Activated CD4-positive, CD25-positive, alpha-beta regulatory T cell treated with anti-CD3 and anti-CD28 coated beads, Interleukin-2, amount 50 U/mL, for 72 hours (primary cell): ENCODE measurements around the gene EML1.
"Not testable (repeated sequence)": the region's sequence is repeated elsewhere in the genome, so short reads cannot be mapped to it uniquely, and the experiment has no call there.

ENCODE experiments used
- DNase-seq: peaks from one replicate; pipeline ENCODE4 v3.0.0; 2021

The EML1 gene

DNA sequence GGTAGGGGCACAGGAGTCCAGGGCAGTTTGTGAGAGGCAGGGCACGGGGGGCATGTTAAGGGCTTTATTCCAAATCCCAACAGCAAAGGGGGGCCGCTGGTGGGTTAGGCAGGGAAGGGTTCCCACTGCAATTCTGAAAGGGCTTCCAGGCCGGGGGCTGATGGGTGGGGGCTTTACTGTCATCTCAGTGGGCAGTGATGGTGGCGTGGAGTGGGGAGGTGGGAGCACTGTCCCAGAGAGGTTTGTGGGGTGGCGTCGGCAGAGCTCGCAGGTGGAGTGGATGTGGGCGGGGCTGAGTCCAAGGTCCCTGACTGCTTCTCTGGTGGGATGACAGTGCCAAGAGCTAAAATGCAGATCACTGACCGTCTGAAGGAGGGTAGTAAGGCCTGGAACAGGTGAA, 150.4 kb downstream of the EML1 start:
- no peak for DNase-seq

DNA sequence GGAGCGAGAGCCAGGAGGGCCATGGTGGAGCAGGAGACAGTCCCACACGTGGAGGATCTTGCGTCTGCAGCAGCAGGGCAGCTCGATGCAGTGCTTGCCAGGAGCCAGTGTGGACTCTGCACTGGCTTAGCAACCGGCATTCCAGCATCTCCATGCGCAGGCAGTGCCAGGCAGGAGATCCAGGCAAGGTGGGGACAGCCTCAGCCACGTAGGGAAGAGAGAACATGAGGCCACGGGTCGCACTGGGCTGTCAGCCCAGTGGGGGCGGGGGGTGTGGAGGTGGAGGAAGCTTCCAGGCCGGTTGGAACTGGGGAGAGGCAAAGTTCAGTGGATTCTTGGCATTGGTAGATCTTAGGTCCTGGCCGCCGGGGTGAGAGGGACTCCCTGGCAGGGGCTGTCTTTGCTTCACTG, 151.0 kb downstream of the EML1 start:
- DNase-seq, result no peak

DNA sequence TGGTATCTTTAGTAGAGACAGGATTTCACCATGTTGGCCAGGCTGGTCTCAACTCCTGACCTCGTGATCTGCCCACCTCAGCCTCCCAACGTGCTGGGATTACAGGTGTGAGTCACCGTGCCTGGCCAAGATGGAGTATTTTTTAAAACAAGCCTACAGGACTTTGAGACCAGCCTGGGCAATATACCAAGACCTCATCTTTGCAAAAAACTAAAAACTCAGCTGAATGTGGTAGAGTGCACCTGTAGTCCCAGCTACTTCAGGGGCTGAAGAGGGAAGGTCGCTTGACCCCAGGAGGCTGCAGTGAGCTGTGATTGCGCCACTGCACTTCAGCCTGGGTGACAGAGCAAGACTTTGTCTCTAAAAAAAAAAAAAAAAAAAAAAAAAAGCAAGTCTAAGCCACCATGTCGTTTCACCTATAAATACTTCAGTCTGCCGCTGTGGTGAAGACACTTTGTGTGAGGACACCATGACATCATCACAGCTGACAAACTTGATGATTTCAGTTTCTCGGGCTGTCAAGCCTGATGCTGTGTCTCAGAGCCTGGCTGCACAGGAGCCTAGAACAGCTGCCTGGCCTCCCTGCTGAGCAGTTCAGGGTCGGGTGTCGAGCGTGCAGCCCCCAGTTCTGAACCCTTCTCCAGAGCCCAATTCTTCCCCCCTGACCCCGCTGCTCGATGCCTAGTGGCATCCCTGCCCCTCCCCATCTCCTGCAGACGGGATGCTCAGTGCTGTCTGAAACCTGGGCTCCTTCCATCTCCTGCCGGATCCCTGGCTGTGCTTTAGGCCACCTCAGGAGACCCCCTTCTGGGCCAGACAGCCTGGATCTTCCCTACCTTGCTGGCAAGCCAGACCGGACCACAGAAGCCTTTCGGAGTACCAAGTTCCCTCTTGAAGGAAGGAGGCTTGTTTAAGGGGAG, 152.8 kb downstream of the EML1 start:
- DNase-seq, result no peak

DNA sequence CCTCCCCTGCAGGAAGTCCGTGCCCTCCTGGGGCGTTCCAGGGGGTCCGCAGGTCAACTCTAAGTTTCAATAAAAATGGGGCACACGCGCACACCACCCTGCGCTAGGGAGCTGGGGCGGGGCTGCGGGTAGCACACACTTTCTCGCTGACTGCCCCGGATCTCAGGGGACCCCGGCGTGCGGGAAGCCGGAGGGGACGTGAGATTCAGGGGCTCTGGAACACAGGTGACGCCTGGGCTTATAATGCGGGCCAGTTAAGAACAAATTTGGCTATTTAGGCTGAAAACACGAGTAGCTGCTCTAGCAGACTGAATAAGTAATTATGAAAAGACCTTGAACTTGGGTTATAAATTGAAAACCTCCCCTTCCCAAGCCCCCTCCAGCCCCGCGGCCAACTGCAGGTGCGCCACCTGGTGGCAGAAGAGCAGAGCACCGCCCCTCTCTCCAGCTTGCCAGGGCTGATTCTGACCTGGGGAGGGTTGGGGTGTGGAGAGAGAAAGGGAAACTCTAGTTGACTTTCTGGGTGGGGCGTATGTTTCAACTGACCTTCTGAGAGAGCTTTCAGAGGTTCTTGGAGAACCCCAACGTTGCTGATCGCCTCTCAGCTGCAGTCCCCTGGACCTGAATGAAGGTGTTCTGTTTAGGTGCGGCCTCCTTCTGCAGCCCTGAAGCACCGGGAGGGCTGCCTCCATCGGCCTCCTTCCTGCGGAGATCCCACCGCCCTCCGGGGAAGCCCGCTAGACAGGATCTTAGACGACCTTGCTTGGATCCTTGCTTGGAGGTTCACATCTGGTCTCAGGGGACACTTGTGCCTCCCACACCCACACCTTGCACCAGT, 153.7 kb downstream of the EML1 start:
- peak; percentile 63 for DNase-seq

DNA sequence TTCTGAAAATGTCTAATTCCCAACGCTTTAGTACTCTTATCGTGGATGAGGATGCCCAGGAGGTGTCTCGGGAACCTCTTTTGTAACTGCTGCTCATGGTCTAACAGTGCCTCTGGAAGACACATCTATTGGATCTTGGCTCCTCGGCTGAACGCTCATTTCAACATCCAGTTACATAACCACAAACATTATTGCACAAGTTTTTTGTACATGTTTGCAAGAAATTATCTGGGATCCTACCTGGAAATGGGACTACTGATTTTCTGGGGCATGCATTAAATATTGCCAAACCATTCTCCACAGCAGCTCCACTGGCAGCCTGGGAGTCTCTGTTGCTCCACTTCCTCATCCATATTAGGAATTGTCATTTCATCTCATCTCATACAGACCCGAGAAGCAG, 154.5 kb downstream of the EML1 start:
- DNase-seq, result no peak

DNA sequence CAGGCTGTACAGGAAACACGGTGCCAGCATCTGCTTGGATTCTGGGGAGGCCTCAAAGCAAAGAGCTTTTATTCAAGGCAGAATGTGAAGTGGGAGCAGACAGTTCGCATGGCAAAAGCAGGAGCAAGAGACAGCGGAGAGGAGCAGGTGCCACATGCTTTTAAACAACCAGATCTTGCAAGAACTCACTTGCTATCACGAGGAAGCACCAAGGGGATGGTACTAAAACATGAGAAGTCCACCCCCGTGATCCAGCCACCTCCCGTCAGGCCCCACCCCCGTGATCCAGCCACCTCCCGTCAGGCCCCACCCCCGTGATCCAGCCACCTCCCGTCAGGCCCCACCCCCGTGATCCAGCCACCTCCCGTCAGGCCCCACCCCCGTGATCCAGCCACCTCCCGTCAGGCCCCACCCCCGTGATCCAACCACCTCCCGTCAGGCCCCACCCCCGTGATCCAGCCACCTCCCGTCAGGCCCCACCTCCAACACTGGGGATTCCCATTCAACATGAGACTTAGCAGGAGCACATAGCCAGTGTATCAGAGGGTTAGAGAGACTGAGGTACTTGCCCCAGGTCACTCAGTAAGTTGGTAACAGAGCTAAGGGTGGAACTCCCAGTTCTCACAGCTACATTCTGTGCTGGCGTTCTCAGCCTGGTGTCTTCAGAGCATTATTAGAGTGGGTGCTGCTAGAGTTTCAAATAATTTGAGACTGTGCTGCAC, 156.0 kb downstream of the EML1 start:
- DNase-seq, result not testable (repeated sequence)

DNA sequence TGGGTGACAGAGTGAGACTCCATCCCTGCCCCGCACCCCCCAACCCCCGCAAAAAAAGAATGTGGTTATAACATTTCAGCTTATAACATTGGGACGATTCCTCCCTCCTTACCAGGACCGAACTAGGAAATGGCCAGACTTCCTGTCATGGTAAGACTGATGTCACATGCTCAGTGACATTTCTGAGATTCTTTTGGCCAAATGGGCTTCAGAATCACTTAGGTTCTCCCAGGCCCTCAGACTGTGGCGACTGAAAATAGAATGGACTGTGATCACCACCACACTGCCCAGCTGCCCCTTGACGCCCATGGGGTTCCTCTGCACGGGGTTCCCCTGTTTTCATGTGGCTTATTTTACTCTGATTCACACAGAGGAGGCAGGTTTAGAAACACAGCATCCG, 157.0 kb downstream of the EML1 start:
- DNase-seq, result no peak

DNA sequence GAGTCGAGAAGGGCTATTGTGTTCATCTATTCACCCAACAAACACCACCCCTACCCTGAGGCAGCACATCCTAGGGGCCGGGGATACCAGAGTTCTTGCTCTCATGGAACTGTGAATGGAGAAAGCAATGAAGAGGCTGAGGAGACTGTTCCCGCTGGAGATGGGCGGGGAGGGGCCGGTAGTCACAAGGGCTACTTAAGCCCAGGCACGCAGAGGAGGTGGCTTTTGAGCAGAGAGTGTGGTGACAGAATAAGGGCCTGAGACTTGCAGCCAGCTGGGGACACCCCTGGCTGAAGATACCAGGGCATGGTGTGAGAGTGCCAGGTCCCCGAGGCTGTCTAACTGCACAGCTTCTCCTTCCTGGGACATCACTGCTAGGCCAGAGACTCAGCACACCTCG, 157.9 kb downstream of the EML1 start:
- DNase-seq, result no peak

DNA sequence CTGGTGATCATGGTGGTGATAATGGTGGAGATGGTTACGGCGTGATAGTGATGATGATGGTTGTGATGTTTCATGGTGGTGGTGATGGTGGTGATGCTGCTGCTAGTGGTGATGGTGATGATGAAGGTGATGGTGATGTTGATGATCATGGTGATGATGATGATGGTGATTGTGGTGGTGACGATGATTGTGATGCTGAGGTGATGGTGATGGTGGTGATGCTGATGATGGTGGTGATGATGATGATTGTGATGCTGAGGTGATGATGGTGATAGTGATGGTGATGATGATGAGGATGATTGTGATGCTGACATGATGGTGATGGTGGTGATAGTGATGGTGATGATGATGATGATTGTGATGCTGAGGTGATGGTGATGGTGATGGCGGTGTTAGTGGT, 158.8 kb downstream of the EML1 start:
- DNase-seq, result no peak

DNA sequence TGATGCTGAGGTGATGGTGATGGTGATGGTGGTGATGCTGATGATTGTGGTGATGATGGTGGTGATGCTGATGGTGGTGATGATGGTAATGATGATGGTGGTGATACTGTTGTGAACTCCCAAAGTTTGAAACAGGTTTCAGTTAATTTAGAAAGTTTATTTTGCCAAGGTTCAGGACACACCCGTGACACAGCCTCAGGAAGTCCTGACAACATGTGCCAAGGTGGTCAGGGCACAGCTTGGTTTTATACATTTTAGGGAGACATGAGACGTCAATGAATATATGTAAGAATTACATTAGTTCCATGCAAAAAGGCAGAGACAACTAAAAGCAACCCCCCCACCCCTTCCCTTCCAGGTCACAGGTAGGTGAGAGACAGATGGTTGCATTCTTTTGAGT, 159.2 kb downstream of the EML1 start:
- no peak for DNase-seq

DNA sequence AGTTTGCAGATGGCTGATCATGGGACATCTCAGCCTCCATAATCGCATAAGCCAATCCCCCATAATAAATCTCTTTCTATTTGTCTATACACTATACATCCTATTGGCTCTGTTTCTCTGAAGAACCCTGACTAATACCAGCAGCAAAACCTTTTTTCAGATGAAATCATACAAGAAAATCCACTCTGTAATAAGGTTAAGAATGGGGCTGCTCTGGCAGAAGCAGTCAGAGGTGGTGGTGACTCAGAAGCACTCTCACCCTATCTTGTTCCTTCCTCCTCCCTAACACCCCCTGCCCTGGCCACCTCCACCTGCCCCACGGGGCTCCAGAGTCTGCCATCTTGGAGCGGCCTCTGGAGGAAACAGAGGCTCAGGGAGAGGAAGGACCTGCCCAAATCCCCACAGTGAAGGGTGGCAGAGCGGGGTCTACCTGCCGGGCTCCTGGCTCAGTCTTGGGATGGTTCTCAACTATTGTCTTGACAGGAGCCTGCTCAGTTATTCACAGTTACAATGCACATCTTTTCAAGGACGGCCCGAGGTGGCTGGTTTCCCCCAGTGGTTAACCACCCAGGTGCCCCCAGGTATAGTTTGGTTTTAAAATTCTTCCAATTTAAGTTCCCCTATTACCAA, 162.7 kb downstream of the EML1 start:
- DNase-seq, result no peak

DNA sequence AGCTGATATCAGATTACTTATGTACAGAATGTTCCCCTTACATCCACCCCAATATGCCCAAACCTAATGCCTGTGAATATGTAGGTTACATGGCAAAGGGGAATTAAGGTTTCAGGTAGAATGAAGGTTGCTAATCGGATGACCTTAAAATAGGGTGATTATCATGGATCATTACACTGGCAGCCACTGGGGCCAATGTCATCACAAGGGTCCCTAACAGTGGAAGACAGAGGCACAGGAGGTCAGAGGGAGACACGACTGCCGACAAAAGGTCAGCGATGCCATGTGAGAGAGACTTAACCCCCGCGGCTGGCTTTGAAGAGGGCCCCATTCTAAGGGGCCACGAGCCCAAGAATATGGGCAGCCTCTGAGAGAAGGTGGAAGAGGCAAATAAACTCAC, 165.2 kb downstream of the EML1 start:
- no peak for DNase-seq

DNA sequence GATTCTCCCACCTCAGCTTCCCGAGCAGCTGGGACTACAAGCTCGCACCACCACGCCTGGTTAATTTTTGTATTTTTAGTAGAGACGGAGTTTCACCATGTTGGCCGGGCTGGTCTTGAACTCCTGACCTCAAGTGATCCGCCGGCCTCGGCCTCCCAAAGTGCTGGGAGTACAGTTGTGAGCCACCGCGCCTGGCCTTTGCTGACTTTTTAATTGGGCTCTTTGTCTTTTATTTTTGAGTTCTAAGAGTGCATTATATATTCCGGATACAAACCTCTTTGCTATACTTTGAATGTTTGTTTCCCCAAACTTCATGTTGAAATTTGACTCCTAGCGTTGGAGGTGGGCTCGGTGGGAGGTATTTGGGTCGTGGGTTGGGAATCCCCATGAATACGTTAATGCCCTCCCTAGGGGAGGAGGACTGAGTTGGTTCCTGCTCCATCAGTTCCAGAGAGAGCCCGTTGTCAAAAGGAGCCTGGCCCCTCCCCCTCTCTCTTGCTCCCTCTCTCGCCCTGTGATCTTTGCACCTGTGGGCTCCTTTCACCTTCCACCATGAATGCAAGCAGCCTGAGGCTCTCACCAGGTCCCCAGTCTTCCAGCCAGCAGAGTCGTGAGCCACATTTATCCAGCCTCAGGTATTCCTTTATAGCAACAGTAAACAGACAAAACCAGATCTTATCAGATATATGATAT, 168.8 kb downstream of the EML1 start:
- no peak for DNase-seq

DNA sequence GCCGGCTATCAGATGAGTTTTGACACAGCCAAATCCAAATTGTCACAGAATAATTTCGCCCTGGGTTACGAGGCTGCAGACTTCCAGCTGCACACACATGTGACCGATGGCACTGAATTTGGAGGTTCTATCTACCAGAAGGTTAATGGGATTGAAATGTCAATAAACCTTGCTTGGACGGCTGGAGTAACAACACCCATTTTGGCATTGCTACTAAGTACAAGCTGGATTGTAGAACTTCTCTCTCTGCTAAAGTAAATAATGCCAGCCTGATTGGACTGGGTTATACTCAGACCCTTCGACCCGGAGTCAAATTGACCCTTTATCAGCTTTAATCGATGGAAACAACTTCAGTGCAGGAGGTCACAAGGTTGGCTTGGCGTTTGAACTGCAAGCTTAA, 171.8 kb downstream of the EML1 start:
- DNase-seq, result no peak

DNA sequence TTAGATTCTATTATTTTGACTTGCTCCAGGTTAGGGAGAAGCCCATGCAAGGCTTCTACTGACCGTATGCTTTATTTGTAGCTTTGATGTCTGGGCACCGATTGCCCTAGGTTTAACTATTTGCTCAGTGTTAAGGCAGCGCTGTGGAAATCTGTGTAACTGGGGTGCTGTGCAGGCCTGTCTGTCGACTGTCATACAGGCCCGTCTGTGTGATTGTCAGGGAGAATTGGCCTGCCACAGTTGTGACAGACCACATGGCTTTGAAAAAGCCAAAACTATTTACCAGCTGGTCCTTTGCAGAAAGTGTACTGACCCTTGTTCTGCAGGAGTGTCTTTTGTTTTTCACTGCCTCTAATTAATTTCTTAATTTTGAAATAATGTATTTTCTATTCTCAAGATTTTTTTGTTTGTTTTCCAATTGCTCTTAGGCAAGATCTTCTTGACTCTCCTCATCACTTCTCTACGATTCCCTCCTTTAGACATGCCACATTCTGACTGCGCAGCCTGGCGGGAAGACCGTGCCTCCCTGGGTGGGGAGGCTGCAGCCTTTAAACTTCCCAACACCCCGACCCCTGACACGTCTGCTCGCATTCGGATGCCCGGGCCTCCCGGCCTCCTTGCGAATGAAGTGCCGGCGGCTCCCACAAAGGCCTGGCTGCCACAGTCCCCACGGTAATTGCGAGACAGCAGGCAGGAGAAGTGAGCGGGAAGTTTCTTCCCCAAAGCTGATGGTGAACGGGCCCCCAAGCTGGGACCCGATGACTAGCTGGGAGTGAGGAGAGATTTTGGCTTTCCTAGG, 173.0 kb downstream of the EML1 start:
- no peak for DNase-seq

DNA sequence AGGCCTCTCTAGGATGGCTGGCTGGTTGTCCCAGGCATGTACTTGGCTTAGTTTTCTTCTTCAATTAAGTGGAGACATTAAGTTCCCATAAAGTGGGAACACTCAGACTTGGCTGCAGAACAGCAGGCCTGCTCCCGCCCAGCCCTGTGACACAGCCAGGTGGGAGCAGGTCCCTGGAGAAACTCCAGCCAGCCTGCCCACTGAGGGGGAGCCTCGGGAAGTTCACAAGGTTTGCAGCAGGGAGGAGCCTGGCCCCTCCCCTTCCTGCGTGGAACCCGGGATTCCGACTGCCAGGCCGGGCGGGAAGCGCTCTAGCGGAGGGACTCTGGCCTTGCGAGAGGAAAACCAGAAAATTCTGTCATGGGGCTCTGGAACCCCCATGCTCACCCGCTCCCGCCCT, 173.7 kb downstream of the EML1 start:
- no peak for DNase-seq

DNA sequence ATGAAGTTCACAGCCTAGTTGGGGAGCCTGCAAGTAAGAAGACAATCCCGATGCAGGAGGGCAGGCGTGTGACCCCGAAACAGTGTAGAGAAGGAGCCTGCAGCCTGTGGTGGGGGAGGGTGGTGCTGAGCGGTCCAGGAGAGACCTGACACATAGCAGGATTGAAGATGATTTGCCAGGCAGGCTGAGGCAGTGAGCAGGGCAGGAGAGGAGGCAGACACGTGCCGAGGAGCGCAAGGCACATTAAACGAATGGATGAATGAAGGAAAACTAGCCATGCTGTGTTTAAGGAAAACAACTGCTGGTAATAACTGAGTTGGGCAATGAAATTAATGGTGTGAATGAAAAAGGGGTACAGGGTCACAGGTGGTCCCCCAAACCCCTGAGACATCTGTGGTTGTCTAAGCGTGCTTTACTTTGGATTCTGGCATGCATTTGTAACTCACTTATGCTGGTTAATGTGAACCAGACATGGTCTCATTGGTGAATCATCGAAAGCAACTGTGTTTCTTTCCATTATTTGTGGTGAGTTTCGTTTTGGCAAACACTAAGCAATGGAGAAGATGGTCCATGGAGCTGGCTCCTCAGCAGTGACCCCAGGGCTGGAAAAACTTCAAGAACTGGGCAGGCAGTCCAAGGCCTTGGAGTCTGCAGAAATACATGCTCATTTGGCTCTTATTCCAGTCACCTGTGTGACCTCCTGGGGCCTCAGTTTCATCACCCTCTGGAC, 175.1 kb downstream of the EML1 start:
- DNase-seq, result no peak

DNA sequence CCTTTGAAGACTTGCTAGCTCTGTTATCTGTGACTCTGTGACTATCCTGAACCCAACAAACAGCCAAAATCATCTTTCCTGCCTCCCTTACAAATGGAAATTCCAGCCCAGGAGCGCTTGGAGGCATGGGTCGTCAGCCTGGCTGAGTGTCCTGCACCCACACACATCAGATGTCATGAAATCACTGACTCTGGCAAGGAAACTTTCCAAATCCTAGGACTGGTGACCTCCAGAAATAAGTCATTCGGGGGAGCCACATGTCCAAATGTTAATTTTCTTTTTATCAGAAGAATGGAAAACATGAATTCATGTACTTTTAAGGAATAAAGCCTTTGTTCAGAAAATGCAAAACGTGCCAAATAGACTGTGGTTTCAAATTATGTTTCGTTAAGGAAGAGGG, 175.7 kb downstream of the EML1 start:
- no peak for DNase-seq

DNA sequence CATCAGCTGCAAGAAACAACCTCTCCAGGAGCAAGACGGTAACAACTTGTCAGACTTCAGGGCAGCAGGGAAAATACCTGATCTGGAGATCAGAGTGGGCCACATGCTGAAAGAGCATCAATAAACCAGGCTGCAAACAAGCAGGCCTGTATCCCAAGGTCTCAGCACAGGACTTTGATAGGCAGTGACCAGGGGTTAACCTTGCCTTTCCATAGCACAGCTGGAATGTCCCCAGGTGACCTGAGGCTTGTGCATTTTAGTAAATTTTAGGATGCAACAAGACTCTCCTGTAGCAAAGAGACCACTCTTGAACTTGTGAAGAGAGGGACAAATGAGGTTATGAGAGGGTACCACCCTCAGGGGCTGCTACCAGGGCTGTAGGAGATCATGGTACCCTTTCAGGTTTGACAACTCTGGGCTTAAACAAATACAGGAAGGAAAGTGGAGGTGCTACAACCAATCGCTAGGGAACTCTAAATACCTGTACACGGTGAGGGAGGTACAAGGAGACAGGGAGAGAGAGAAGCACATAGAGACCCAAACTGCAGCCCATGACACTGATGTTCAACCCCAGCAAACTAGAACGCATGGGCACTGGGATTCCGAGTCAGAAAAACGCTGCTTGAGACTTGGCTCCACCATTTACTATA, 176.6 kb downstream of the EML1 start:
- DNase-seq, result no peak
